ENCODE data around the gene CD200. TPM values are rescaled to one million over a fixed set of nuclear protein-coding genes. Genes with fewer than 3 reads are reported as not detected.

Gene CD200
- total and polyA plus RNA-seq, 9 of the 15 experiments (the other 6 are each of a cell fraction or from before 2014, with no cell fraction given), result 0.13 TPM; not detected in 8

GRCh38 chr3:112315791-112316190, 17.2 kb upstream of the CD200 start (continued):
- TF ChIP-seq CHD4 (IDR thresholded peaks at IDR 0.05; ENCODE audit: insufficient read depth, insufficient replicate concordance, low read depth, low read length, poor library complexity, severe bottlenecking) (no peak), SIX5 (IDR thresholded peaks at IDR 0.05; ENCODE audit: borderline replicate concordance in 1 of 2, insufficient read depth in 1 of 2, low read depth in 1 of 2, low read length in 2 of 2) (no peak), CSDE1 (IDR thresholded peaks at IDR 0.05) (no peak), MITF (IDR thresholded peaks at IDR 0.05) (no peak), HEY1 (CRISPR knock-in tag; IDR thresholded peaks at IDR 0.05; ENCODE audit: borderline replicate concordance) (no peak), HNRNPL (IDR thresholded peaks at IDR 0.05; ENCODE audit: low read depth, low read length) (no peak), FOXA1 (IDR thresholded peaks at IDR 0.05; ENCODE audit: borderline replicate concordance) (no peak)

- no peak for FAIRE-seq
- POLR2A ChIA-PET, result interaction anchor here (1.0 kb wide), 1 partner anchor 200 kb away, joined by 3 read pairs; no protein-coding TSS in a partner anchor
- no peak for DNase-seq (ENCODE audit: extremely low read depth in 1 of 4, low spot score in 3 of 4)
- TF ChIP-seq SMC3 (conservative IDR thresholded peaks at IDR 0.05; ENCODE audit: insufficient read depth, low read depth, low read length), result no peak
- no peak for TF ChIP-seq CAMTA2 (CRISPR knock-in tag; conservative IDR thresholded peaks at IDR 0.05)
- no peak for TF ChIP-seq FOXO4 (CRISPR knock-in tag; IDR thresholded peaks at IDR 0.05)
- TF ChIP-seq MYC (IDR thresholded peaks at IDR 0.05; ENCODE audit: low read depth, low read length), result no peak
- TF ChIP-seq MYC (CRISPR knock-in tag; IDR thresholded peaks at IDR 0.05; ENCODE audit: borderline replicate concordance, low read depth), result no peak
- TF ChIP-seq, protein P1, sequence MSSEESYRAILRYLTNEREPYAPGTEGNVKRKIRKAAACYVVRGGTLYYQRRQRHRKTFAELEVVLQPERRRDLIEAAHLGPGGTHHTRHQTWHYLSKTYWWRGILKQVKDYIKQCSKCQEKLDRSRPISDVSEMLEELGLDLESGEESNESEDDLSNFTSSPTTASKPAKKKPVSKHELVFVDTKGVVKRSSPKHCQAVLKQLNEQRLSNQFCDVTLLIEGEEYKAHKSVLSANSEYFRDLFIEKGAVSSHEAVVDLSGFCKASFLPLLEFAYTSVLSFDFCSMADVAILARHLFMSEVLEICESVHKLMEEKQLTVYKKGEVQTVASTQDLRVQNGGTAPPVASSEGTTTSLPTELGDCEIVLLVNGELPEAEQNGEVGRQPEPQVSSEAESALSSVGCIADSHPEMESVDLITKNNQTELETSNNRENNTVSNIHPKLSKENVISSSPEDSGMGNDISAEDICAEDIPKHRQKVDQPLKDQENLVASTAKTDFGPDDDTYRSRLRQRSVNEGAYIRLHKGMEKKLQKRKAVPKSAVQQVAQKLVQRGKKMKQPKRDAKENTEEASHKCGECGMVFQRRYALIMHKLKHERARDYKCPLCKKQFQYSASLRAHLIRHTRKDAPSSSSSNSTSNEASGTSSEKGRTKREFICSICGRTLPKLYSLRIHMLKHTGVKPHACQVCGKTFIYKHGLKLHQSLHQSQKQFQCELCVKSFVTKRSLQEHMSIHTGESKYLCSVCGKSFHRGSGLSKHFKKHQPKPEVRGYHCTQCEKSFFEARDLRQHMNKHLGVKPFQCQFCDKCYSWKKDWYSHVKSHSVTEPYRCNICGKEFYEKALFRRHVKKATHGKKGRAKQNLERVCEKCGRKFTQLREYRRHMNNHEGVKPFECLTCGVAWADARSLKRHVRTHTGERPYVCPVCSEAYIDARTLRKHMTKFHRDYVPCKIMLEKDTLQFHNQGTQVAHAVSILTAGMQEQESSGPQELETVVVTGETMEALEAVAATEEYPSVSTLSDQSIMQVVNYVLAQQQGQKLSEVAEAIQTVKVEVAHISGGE (CRISPR knock-in tag; IDR thresholded peaks at IDR 0.05), result no peak
Measured at GRCh38 chr3:112319516-112320276, 13.3 kb upstream of the CD200 start.

More at GRCh38 chr3:112319516-112320276, 13.3 kb upstream of the CD200 start:
- no peaks in the 10 kb centered on the region for H3K9me1 ChIP-seq (ENCODE audit: control insufficient read depth, insufficient read depth, low read length)
- H3K79me2 ChIP-seq (ENCODE audit: control insufficient read depth, insufficient read depth, low read length), result no peaks in the 10 kb centered on the region
- no peaks in the 10 kb centered on the region for H3K36me3 ChIP-seq (ENCODE audit: control insufficient read depth, insufficient read depth, low read length)
- H3K4me3 ChIP-seq, result no peak overlapping the region
- WGBS (ENCODE audit: insufficient coverage, low coverage, missing lambda C conversion rate), result 0% methylated on average over 4 of the region's 4 CpGs
- ATAC-seq, result no peak
- H3K9ac ChIP-seq (ENCODE audit: insufficient read depth in 1 of 2, low read depth in 2 of 2, low read length in 2 of 2), result no peak overlapping the region
- intact Hi-C loops (cut with micrococcal nuclease) (no loop called here), in situ Hi-C loops (cut with MboI) (loop anchor here (25.0 kb wide), 1 partner anchor 193 kb away; no protein-coding TSS in a partner anchor)
- no peaks in the 10 kb centered on the region for H4K20me1 ChIP-seq (replicated peaks; ENCODE audit: control insufficient read depth, insufficient read depth, low read length)
- no peak overlapping the region for H3K27ac ChIP-seq (ENCODE audit: extremely low read depth, low read depth, low read length)
- H3K4me2 ChIP-seq (ENCODE audit: insufficient read depth, low read length), result no peak overlapping the region
- CTCF ChIA-PET (ENCODE audit: low intra/inter-chr PET ratio), result no interaction called here
- H3K9me3 ChIP-seq (replicated peaks; ENCODE audit: control insufficient read depth, insufficient read depth, low read depth, low read length), result no peaks in the 10 kb centered on the region
- no TSS peak for BruUV-seq (replicated peaks)
- no peaks in the 10 kb centered on the region for H3K4me1 ChIP-seq (replicated peaks in 1 of 2; ENCODE audit: control insufficient read depth in 2 of 2, insufficient read depth in 2 of 2, low read length in 2 of 2)
- no peak overlapping the region for H2AFZ ChIP-seq (ENCODE audit: low read depth, low read length)
- no peaks in the 10 kb centered on the region for H3K27me3 ChIP-seq (ENCODE audit: control insufficient read depth in 2 of 2, insufficient read depth in 2 of 2, low read length in 2 of 2)

All from K562 (cell line).